ENCODE data around the gene IYD. TPM values are rescaled to one million over a fixed set of nuclear protein-coding genes. Genes with fewer than 3 reads are reported as not detected.
"Not testable (repeated sequence)": the region's sequence is repeated elsewhere in the genome, so short reads cannot be mapped to it uniquely, and the experiment has no call there.

The IYD gene
- total and polyA plus RNA-seq, 4 donors: 1.6 TPM; not detected in 3

DNA sequence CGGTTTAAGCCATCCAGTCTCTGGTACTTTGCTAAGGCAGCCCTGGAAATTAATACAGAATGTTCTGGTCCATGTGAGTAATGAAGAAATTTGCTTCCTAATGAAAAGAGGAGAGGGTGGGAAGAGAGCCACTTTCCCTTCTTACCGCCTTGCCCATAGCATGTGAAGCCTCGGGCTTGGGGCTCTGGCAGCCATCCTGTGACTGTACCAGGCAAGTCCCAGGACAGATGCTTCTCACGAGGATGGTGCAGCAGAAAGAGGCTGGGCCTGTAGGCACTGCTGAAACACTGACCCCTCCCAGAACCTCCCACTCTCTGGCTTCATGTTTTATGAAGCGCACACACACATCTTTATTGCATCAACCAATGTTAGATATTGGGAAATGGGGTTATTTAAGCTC is 74.8 kb downstream of the IYD start:
- ATAC-seq (ENCODE audit: low FRiP score) (no peak), DNase-seq (no peak)
- Histone ChIP-seq H3K4me3 (ENCODE audit: low read length in 2 of 2) (no peak overlapping the region), H3K27ac (ENCODE audit: low read depth in 1 of 2, low read length in 2 of 2) (no peak overlapping the region), H3K27me3 (ENCODE audit: control insufficient read depth in 1 of 2, insufficient read depth in 2 of 2, low read length in 1 of 2) (no peaks in the 10 kb centered on the region), H3K9me3 (ENCODE audit: control insufficient read depth, low read length) (peaks cover 1% of the 10 kb centered on the region), H3K36me3 (ENCODE audit: control insufficient read depth in 1 of 2, insufficient read depth in 2 of 2, low read length in 1 of 2) (no peaks in the 10 kb centered on the region), H3K4me1 (ENCODE audit: control insufficient read depth in 1 of 2, insufficient read depth in 2 of 2, low read length in 2 of 2) (no peaks in the 10 kb centered on the region)
- intact Hi-C loops (cut with DNase I): no loop called here
- 49 to 70% methylated on average over 5 of the region's 5 CpGs for WGBS, 2 donors

DNA sequence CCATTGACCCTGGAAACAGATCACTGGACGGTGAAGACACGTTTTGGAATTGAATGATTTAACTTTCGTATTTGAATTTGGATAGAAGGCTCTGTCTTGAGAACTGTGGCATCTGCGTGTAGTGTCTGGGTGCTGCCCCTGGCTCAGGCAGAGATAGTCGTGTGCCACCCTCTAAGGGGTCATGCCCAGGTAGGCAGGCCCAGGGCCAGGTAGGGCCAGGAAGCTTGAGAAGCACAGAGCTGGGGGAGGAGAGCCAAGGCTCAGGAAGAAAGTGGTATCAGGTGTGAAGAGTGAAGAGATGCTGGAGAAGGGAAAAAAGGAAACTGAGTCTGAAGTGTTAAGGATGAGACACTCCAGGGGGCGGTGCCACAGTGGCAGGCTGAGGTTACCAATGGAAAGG is 75.5 kb downstream of the IYD start:
- H3K4me1 ChIP-seq (ENCODE audit: control insufficient read depth in 1 of 2, insufficient read depth in 2 of 2, low read length in 2 of 2): no peaks in the 10 kb centered on the region
- H3K36me3 ChIP-seq (ENCODE audit: control insufficient read depth in 1 of 2, insufficient read depth in 2 of 2, low read length in 1 of 2): no peaks in the 10 kb centered on the region
- H3K9me3 ChIP-seq (ENCODE audit: control insufficient read depth, low read length): peaks cover 1% of the 10 kb centered on the region
- H3K4me3 ChIP-seq (ENCODE audit: low read length in 2 of 2): no peak overlapping the region
- 76 to 85% methylated on average over 6 of the region's 6 CpGs for WGBS, 2 donors
- no peak for ATAC-seq (ENCODE audit: low FRiP score)
- no peaks in the 10 kb centered on the region for H3K27me3 ChIP-seq (ENCODE audit: control insufficient read depth in 1 of 2, insufficient read depth in 2 of 2, low read length in 1 of 2)
- H3K27ac ChIP-seq (ENCODE audit: low read depth in 1 of 2, low read length in 2 of 2): no peak overlapping the region
- no peak for DNase-seq
- intact Hi-C loops (cut with DNase I): no loop called here

DNA sequence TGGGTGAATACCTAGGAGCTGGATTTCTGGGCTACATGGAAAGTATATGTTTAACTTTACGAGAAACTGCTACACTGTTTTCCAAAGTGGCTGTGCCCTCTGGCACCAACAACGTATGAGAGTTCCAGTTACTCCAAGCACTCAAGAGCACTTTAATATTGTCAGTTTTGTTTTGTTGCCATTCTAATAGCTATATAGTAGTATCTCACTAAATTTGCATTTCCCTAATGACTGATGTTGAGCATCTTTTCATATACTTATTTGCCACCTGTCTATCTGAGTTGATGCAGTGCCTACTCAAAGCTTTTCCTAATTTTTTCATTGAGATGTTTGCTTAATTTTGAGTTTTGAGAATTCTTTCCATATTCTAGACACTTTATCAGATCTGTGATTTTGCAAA is 76.7 kb downstream of the IYD start:
- Histone ChIP-seq H3K36me3 (ENCODE audit: control insufficient read depth in 1 of 2, insufficient read depth in 2 of 2, low read length in 1 of 2) (no peaks in the 10 kb centered on the region), H3K4me3 (ENCODE audit: low read length in 2 of 2) (no peak overlapping the region), H3K27ac (ENCODE audit: low read depth in 1 of 2, low read length in 2 of 2) (no peak overlapping the region), H3K27me3 (ENCODE audit: control insufficient read depth in 1 of 2, insufficient read depth in 2 of 2, low read length in 1 of 2) (no peaks in the 10 kb centered on the region), H3K9me3 (ENCODE audit: control insufficient read depth, low read length) (peaks cover 1% of the 10 kb centered on the region), H3K4me1 (ENCODE audit: control insufficient read depth in 1 of 2, insufficient read depth in 2 of 2, low read length in 2 of 2) (no peaks in the 10 kb centered on the region)
- intact Hi-C loops (cut with DNase I): no loop called here
- DNase-seq (no peak), ATAC-seq (ENCODE audit: low FRiP score) (no peak)
- 91 to 97% methylated on average over 2 of the region's 2 CpGs for WGBS, 2 donors

DNA sequence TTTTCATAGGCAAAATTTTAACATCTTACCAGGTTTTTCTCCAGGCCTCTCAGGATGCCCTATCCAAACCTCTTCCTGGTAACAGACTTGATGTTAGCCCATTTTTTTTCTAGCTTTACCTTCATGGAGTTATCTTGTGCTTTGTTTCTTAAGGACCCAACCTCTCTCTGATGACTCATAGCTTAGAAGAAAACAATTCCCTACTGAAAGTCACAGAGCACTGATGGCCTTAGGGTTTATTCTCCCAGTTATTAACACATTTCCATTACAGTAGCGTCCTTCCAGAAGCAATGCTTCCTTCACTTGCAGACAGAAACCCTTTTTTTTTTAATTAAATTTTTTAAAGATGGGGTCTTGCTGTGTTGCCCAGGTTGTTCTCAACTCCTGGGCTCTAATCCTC is 79.4 kb downstream of the IYD start:
- no peak overlapping the region for H3K4me3 ChIP-seq (ENCODE audit: low read length in 2 of 2)
- peaks cover 1% of the 10 kb centered on the region for H3K9me3 ChIP-seq (ENCODE audit: control insufficient read depth, low read length)
- intact Hi-C loops (cut with DNase I): no loop called here
- 91 to 93% methylated on average over 1 of the region's 1 CpG for WGBS, 2 donors
- no peak for ATAC-seq (ENCODE audit: low FRiP score)
- no peaks in the 10 kb centered on the region for H3K36me3 ChIP-seq (ENCODE audit: control insufficient read depth in 1 of 2, insufficient read depth in 2 of 2, low read length in 1 of 2)
- no peaks in the 10 kb centered on the region for H3K4me1 ChIP-seq (ENCODE audit: control insufficient read depth in 1 of 2, insufficient read depth in 2 of 2, low read length in 2 of 2)
- no peak for DNase-seq
- no peaks in the 10 kb centered on the region for H3K27me3 ChIP-seq (ENCODE audit: control insufficient read depth in 1 of 2, insufficient read depth in 2 of 2, low read length in 1 of 2)
- H3K27ac ChIP-seq (ENCODE audit: low read depth in 1 of 2, low read length in 2 of 2): no peak overlapping the region

DNA sequence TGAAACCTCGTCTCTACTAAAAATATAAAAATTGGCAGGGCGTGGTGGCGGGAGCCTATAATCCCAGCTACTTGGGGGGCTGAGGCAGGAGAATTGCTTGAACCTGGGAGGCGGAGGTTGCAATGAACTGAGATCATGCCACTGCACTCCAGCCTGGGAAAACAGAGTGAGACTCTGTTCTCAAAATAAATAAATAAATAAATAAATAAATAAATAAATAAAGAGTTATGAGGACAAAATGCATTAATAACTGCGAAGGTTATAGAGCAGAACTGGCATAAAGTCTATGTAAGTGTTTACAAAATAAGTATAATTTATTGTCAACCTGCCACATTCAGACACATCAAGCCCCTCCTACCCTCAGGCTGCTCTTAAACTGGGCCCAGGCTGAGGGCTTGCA is 80.2 kb downstream of the IYD start:
- ATAC-seq (ENCODE audit: low FRiP score); DNase-seq; H3K4me1 ChIP-seq (ENCODE audit: control insufficient read depth in 1 of 2, insufficient read depth in 2 of 2, low read length in 2 of 2); H3K4me3 ChIP-seq (ENCODE audit: low read length in 2 of 2); H3K36me3 ChIP-seq (ENCODE audit: control insufficient read depth in 1 of 2, insufficient read depth in 2 of 2, low read length in 1 of 2); H3K9me3 ChIP-seq (ENCODE audit: control insufficient read depth, low read length); intact Hi-C loops (cut with DNase I); H3K27ac ChIP-seq (ENCODE audit: low read depth in 1 of 2, low read length in 2 of 2); H3K27me3 ChIP-seq (ENCODE audit: control insufficient read depth in 1 of 2, insufficient read depth in 2 of 2, low read length in 1 of 2): not testable (repeated sequence)
- 97% methylated on average over 5 of the region's 5 CpGs for WGBS, 2 donors

DNA sequence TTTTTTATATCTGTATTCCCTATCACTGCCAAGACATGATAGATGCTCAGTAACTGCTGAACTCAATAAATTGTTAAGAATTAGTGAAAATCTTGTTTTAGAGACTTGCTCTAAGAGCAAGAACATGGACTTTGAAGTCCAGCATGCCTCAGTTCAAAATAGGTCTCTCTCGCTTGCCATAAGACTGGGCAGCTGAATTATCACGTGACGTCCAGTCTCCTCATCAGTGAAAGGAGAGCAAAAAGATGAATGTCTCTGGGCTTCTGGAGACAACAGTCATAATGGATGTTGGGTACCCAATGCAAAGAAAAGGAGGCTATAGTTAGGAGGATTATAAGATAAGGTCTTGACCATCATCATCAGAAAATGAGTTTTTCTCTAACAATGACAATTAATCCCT is 82.1 kb downstream of the IYD start:
- intact Hi-C loops (cut with DNase I): no loop called here
- Histone ChIP-seq H3K4me3 (ENCODE audit: low read length in 2 of 2) (no peak overlapping the region), H3K27ac (ENCODE audit: low read depth in 1 of 2, low read length in 2 of 2) (no peak overlapping the region), H3K4me1 (ENCODE audit: control insufficient read depth in 1 of 2, insufficient read depth in 2 of 2, low read length in 2 of 2) (no peaks in the 10 kb centered on the region), H3K9me3 (ENCODE audit: control insufficient read depth, low read length) (no peaks in the 10 kb centered on the region), H3K36me3 (ENCODE audit: control insufficient read depth in 1 of 2, insufficient read depth in 2 of 2, low read length in 1 of 2) (no peaks in the 10 kb centered on the region), H3K27me3 (ENCODE audit: control insufficient read depth in 1 of 2, insufficient read depth in 2 of 2, low read length in 1 of 2) (no peaks in the 10 kb centered on the region)
- DNase-seq (no peak), ATAC-seq (ENCODE audit: low FRiP score) (no peak)
- WGBS, 2 donors: 93% methylated on average over 3 of the region's 3 CpGs

DNA sequence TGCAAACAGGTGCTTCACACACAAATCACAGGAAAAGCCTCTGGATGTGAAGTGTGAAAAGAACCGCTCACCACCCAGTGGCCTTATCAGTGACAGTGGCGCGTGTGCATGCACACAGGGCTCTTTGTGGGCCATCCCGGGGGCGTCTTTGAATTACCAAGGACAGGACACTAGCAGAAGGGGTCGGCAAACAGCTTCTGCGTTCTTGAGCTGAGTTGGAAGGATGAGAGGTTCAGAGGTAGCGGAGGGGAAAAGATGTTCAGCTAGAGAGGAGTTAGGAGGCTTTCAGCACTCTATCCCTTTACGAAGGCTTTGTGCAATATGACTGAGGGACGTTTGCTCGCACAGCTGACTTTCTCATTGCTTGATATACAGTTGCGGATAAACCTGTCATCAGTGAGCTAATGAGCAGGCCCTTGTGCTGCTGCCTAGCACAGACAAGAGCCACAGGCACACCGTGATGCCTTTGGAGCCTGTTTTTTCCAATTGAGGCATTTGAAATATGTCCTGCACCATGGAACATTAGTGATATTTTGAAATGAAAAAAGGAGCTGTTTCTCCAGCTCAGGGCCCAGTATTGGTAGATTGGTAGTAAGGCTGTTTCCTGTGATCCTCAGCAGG is 83.1 kb downstream of the IYD start:
- no peaks in the 10 kb centered on the region for H3K4me1 ChIP-seq (ENCODE audit: control insufficient read depth in 1 of 2, insufficient read depth in 2 of 2, low read length in 2 of 2)
- 89 to 91% methylated on average over 13 of the region's 13 CpGs for WGBS, 2 donors
- H3K9me3 ChIP-seq (ENCODE audit: control insufficient read depth, low read length): no peaks in the 10 kb centered on the region
- intact Hi-C loops (cut with DNase I): no loop called here
- no peak for ATAC-seq (ENCODE audit: low FRiP score)
- H3K36me3 ChIP-seq (ENCODE audit: control insufficient read depth in 1 of 2, insufficient read depth in 2 of 2, low read length in 1 of 2): no peaks in the 10 kb centered on the region
- no peaks in the 10 kb centered on the region for H3K27me3 ChIP-seq (ENCODE audit: control insufficient read depth in 1 of 2, insufficient read depth in 2 of 2, low read length in 1 of 2)
- H3K4me3 ChIP-seq (ENCODE audit: low read length in 2 of 2): no peak overlapping the region
- H3K27ac ChIP-seq (ENCODE audit: low read depth in 1 of 2, low read length in 2 of 2): no peak overlapping the region
- DNase-seq: no peak

DNA sequence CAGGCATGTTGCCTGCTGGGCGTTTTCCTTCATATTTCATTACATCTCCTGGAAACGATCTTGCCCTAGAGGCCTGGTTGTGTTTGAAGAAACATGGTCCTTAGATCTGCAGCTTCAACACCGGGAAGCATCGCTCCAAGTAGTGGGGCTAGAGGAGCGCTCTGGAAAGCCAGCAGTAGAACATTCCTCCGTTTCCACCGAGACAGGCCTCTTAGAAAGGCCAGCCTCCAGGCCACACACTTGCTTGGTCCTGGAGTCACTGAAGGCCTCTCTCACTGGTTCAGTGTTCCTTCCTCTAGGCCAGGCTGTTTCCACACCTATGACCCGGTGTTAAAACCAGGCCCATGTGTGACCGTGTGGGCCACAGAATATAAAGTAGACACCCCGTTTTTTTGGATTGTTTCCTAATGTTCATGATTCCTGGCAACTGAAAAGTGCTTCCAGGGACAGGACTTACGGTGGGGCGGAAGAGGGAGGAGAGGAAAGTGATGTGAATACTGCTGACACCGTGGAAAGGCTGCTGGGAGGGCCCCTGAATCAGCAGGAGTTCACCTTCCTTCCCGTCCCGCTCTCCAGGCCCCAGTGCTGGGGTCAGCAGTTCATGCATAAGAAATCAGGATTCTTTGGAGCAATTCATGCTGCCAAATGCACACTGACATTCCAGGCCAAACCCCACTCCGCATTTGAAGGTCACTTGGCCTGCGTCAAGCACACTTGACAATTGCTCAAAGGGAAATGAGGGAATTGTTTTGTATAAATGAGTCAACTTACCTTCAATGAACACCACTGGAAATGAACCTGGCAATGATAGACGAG is 83.8 kb downstream of the IYD start:
- Histone ChIP-seq H3K9me3 (ENCODE audit: control insufficient read depth, low read length) (no peaks in the 10 kb centered on the region), H3K27me3 (ENCODE audit: control insufficient read depth in 1 of 2, insufficient read depth in 2 of 2, low read length in 1 of 2) (no peaks in the 10 kb centered on the region), H3K4me3 (ENCODE audit: low read length in 2 of 2) (no peak overlapping the region), H3K36me3 (ENCODE audit: control insufficient read depth in 1 of 2, insufficient read depth in 2 of 2, low read length in 1 of 2) (no peaks in the 10 kb centered on the region), H3K27ac (ENCODE audit: low read depth in 1 of 2, low read length in 2 of 2) (no peak overlapping the region), H3K4me1 (ENCODE audit: control insufficient read depth in 1 of 2, insufficient read depth in 2 of 2, low read length in 2 of 2) (no peaks in the 10 kb centered on the region)
- WGBS, 2 donors: 84 to 86% methylated on average over 18 of the region's 18 CpGs
- ATAC-seq (ENCODE audit: low FRiP score) (peak; percentile 75), DNase-seq (no peak)
- intact Hi-C loops (cut with DNase I): no loop called here

DNA sequence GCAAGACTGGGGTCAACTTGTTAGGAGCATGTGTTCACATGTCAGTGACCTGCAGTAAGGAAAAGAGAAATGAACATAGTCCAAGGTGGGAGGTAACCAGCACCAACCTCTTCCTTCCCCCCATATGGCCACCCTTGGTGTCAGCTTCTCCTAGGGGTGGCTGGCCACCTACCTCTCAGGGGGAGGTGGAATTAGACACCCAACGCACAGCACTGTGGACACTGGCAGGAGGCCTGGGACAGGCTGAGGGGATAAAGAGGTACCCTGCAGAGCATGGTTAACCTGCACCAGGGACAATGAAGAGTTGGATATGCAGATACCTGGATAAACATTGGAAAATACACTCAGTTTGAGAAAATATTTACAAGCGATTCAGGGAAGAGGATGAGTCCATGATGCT is 84.5 kb downstream of the IYD start:
- intact Hi-C loops (cut with DNase I): no loop called here
- no peaks in the 10 kb centered on the region for H3K9me3 ChIP-seq (ENCODE audit: control insufficient read depth, low read length)
- no peaks in the 10 kb centered on the region for H3K36me3 ChIP-seq (ENCODE audit: control insufficient read depth in 1 of 2, insufficient read depth in 2 of 2, low read length in 1 of 2)
- DNase-seq: no peak
- H3K27ac ChIP-seq (ENCODE audit: low read depth in 1 of 2, low read length in 2 of 2): no peak overlapping the region
- no peaks in the 10 kb centered on the region for H3K4me1 ChIP-seq (ENCODE audit: control insufficient read depth in 1 of 2, insufficient read depth in 2 of 2, low read length in 2 of 2)
- H3K4me3 ChIP-seq (ENCODE audit: low read length in 2 of 2): no peak overlapping the region
- 90 to 92% methylated on average over 2 of the region's 2 CpGs for WGBS, 2 donors
- no peaks in the 10 kb centered on the region for H3K27me3 ChIP-seq (ENCODE audit: control insufficient read depth in 1 of 2, insufficient read depth in 2 of 2, low read length in 1 of 2)
- ATAC-seq (ENCODE audit: low FRiP score): no peak

Measured in aorta (tissue), 5 donors.